ENCODE data around the gene LRRC40. TPM values are rescaled to one million over a fixed set of nuclear protein-coding genes. Genes with fewer than 3 reads are reported as not detected.

LRRC40 gene
- total and polyA plus RNA-seq, 2 donors (not counting 3 experiments of a cell fraction or from before 2014, with no cell fraction given): 8.1 to 21.1 TPM

DNA sequence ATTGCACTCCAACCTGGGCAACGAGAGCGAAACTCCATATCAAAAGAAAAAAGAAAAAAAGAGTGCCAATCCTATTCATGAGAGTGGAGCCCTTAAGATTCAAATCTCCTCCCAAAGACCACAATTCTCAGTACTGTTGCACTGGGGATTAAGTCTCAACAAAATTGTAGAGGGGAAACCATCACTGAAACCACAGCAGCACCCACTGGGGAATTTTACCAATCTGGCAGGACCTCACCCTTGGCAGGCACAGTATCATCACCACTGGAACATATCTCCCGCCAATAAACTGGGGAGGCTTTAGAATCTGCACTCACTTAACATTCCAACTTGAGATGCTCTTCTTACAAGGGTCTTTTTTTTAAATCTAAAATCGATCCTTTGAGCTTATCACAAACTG is 41.0 kb downstream of the LRRC40 start:
- TF ChIP-seq POLR2AphosphoS5 (IDR thresholded peaks at IDR 0.05; ENCODE audit: insufficient read depth, low read depth, low read length) (no peak), POLR2A (IDR thresholded peaks at IDR 0.05; ENCODE audit: low read depth, low read length) (no peak), EZH2 (IDR thresholded peaks at IDR 0.05; ENCODE audit: borderline replicate concordance, low read depth, low read length, severe bottlenecking) (no peak), GATA2 (IDR thresholded peaks at IDR 0.05; ENCODE audit: insufficient read depth, insufficient read length, low read depth, low read length) (no peak), MYC (IDR thresholded peaks at IDR 0.05; ENCODE audit: low read depth, low read length) (no peak), JUN (IDR thresholded peaks at IDR 0.05; ENCODE audit: borderline replicate concordance, insufficient read depth, insufficient read length, low read depth) (no peak), FOS (IDR thresholded peaks at IDR 0.05; ENCODE audit: borderline replicate concordance, insufficient read depth, low read length) (no peak)
- TF ChIP-seq, protein P1, sequence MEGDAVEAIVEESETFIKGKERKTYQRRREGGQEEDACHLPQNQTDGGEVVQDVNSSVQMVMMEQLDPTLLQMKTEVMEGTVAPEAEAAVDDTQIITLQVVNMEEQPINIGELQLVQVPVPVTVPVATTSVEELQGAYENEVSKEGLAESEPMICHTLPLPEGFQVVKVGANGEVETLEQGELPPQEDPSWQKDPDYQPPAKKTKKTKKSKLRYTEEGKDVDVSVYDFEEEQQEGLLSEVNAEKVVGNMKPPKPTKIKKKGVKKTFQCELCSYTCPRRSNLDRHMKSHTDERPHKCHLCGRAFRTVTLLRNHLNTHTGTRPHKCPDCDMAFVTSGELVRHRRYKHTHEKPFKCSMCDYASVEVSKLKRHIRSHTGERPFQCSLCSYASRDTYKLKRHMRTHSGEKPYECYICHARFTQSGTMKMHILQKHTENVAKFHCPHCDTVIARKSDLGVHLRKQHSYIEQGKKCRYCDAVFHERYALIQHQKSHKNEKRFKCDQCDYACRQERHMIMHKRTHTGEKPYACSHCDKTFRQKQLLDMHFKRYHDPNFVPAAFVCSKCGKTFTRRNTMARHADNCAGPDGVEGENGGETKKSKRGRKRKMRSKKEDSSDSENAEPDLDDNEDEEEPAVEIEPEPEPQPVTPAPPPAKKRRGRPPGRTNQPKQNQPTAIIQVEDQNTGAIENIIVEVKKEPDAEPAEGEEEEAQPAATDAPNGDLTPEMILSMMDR (IDR thresholded peaks at IDR 0.05; ENCODE audit: extremely low read depth in 1 of 2, insufficient read depth in 1 of 2, low read depth in 1 of 2, low read length in 2 of 2): no peak
- TF ChIP-seq, protein P2, sequence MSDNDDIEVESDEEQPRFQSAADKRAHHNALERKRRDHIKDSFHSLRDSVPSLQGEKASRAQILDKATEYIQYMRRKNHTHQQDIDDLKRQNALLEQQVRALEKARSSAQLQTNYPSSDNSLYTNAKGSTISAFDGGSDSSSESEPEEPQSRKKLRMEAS (IDR thresholded peaks at IDR 0.05; ENCODE audit: insufficient read depth, insufficient read length): no peak
- Histone ChIP-seq H3K79me2 (ENCODE audit: control insufficient read depth, insufficient read depth, low read length) (no peaks in the 10 kb centered on the region), H3K4me1 (ENCODE audit: control insufficient read depth, extremely low read depth, insufficient read depth, low read length) (no peaks in the 10 kb centered on the region), H3K27me3 (ENCODE audit: control insufficient read depth in 2 of 2, insufficient read depth in 2 of 2, low read length in 2 of 2) (no peaks in the 10 kb centered on the region), H3K4me3 (replicated peaks in 1 of 3; ENCODE audit: insufficient read depth in 1 of 3, low read depth in 1 of 3, low read length in 3 of 3) (no peak overlapping the region), H3K36me3 (ENCODE audit: control insufficient read depth in 2 of 2, extremely low read depth in 1 of 2, insufficient read depth in 2 of 2, low read length in 2 of 2) (no peaks in the 10 kb centered on the region), H3K9ac (replicated peaks; ENCODE audit: extremely low read depth, insufficient read depth, low read length) (no peak overlapping the region), H3K9me3 (replicated peaks; ENCODE audit: control insufficient read depth, insufficient read depth, low read length) (no peaks in the 10 kb centered on the region), H3K27ac (ENCODE audit: insufficient read depth, low read depth, low read length) (no peak overlapping the region), H2AFZ (ENCODE audit: low read depth, low read length) (no peak overlapping the region), H3K9me1 (replicated peaks; ENCODE audit: control insufficient read depth, extremely low read depth, insufficient read depth, low read length) (no peaks in the 10 kb centered on the region), H3K4me2 (ENCODE audit: insufficient read depth, low read length) (no peak overlapping the region), H4K20me1 (replicated peaks; ENCODE audit: control insufficient read depth, extremely low read depth, insufficient read depth, low read length) (no peaks in the 10 kb centered on the region)
- dilution Hi-C loops (cut with MboI; ENCODE audit: extremely low pct_ligation_motif_present, low sequenced_read_pairs) (no loop called here), intact Hi-C loops (cut with micrococcal nuclease) (no loop called here)
- no TSS peak for BruUV-seq (replicated peaks)
- no peak for FAIRE-seq
- ChIA-PET POLR2A (no interaction called here), CTCF (no interaction called here)
- DNase-seq (ENCODE audit: low read depth, low spot score): no peak
